Measurements from ENCODE around the gene OR4K1. TPM values are rescaled to one million over a fixed set of nuclear protein-coding genes. Genes with fewer than 3 reads are reported as not detected.

Gene OR4K1
- total RNA-seq, 2 experiments from 2014 or later = not detected

GRCh38 chr14:19920021-19920657 is 10.6 kb upstream of the OR4K1 start, which contains the start of gene OR4K5:
OR4K5 (plus strand) TSS chr14:19920607; CDS start chr14:19920607, 0 bp downstream.
- no peak within 1 kb of the TSS for H3K4me3 ChIP-seq (ENCODE audit: low read length)
- intact Hi-C loops (cut with DNase I, micrococcal nuclease) = no loop called here

DNA sequence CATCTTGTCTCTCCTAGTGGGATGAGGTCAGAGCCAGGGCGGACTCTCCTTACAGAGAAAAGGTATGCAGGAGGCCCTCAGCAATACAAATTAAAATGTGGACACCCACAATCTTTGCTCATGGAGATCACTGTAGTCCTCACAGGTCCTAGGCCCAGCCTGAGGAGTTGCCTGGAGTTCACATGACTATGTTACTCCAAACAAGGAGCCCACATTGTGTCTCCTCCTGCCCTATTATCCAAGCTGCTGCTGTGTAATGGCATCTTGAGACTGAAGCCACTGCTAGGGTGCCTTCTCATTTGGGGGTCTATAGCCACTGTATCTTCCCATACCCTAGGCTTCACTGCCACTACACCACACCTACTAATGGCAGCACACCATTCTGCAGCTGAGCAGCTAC is 11.0 kb downstream of the OR4K1 start:
- Histone ChIP-seq H3K27me3 (ENCODE audit: control insufficient read depth in 1 of 2, insufficient read depth in 2 of 2, low read length in 2 of 2) (no peaks in the 10 kb centered on the region), H3K4me3 (ENCODE audit: low read length) (no peak overlapping the region), H3K4me1 (ENCODE audit: insufficient read depth, low read length) (no peaks in the 10 kb centered on the region), H3K9me3 (ENCODE audit: control insufficient read depth in 1 of 2, insufficient read depth in 1 of 2, low read length in 2 of 2) (no peaks in the 10 kb centered on the region), H3K36me3 (ENCODE audit: insufficient read depth, low read length) (no peaks in the 10 kb centered on the region), H3K27ac (ENCODE audit: low read depth in 1 of 2, low read length in 2 of 2) (no peak overlapping the region)
- ATAC-seq (ENCODE audit: poor library complexity) (no peak), DNase-seq (no peak)
- CTCF ChIA-PET = no interaction called here
- TF ChIP-seq, protein P1, sequence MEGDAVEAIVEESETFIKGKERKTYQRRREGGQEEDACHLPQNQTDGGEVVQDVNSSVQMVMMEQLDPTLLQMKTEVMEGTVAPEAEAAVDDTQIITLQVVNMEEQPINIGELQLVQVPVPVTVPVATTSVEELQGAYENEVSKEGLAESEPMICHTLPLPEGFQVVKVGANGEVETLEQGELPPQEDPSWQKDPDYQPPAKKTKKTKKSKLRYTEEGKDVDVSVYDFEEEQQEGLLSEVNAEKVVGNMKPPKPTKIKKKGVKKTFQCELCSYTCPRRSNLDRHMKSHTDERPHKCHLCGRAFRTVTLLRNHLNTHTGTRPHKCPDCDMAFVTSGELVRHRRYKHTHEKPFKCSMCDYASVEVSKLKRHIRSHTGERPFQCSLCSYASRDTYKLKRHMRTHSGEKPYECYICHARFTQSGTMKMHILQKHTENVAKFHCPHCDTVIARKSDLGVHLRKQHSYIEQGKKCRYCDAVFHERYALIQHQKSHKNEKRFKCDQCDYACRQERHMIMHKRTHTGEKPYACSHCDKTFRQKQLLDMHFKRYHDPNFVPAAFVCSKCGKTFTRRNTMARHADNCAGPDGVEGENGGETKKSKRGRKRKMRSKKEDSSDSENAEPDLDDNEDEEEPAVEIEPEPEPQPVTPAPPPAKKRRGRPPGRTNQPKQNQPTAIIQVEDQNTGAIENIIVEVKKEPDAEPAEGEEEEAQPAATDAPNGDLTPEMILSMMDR (IDR thresholded peaks at IDR 0.05) = no peak
- Mint-ChIP-seq H3K4me1 (ENCODE audit: low read depth) (no peaks in the 10 kb centered on the region), H3K4me3 (no peak overlapping the region), H3K36me3 (ENCODE audit: low read depth) (no peaks in the 10 kb centered on the region), H3K27me3 (no peaks in the 10 kb centered on the region), H3K27ac (no peak overlapping the region), H3K9me3 (peaks cover 2% of the 10 kb centered on the region)
- POLR2A ChIA-PET = no interaction called here
- intact Hi-C loops (cut with DNase I, micrococcal nuclease) = no loop called here

More at GRCh38 chr14:19920021-19920657, 10.6 kb upstream of the OR4K1 start, which contains the start of gene OR4K5:
- H3K4me1 Mint-ChIP-seq (ENCODE audit: low read depth) = no peaks in the 10 kb centered on the region
- TF ChIP-seq, protein P1 (IDR thresholded peaks at IDR 0.05) = no peak
- Histone ChIP-seq H3K27ac (ENCODE audit: low read depth in 1 of 2, low read length in 2 of 2) (no peak within 1 kb of the TSS), H3K27me3 (ENCODE audit: control insufficient read depth in 1 of 2, insufficient read depth in 2 of 2, low read length in 2 of 2) (no peaks in the 10 kb centered on the region), H3K4me1 (ENCODE audit: insufficient read depth, low read length) (no peaks in the 10 kb centered on the region), H3K36me3 (ENCODE audit: insufficient read depth, low read length) (no peaks in the 10 kb centered on the region), H3K9me3 (ENCODE audit: control insufficient read depth in 1 of 2, insufficient read depth in 1 of 2, low read length in 2 of 2) (no peaks in the 10 kb centered on the region)
- H3K27ac Mint-ChIP-seq = no peak within 1 kb of the TSS
- ChIA-PET POLR2A (no interaction called here), CTCF (interaction anchor here (1.3 kb wide), 1 partner anchor 13 kb away, joined by 3 read pairs; no protein-coding TSS in a partner anchor)
- DNase-seq (no peak), ATAC-seq (ENCODE audit: poor library complexity) (no peak)
- H3K27me3 Mint-ChIP-seq = no peaks in the 10 kb centered on the region
- H3K9me3 Mint-ChIP-seq = no peaks in the 10 kb centered on the region
- no peaks in the 10 kb centered on the region for H3K36me3 Mint-ChIP-seq (ENCODE audit: low read depth)
- no peak within 1 kb of the TSS for H3K4me3 Mint-ChIP-seq

GRCh38 chr14:19947413-19948090 is 16.8 kb downstream of the OR4K1 start:
- H3K27ac Mint-ChIP-seq = no peak overlapping the region
- POLR2A ChIA-PET = no interaction called here
- no peaks in the 10 kb centered on the region for H3K36me3 Mint-ChIP-seq (ENCODE audit: low read depth)

More at GRCh38 chr14:19947413-19948090, 16.8 kb downstream of the OR4K1 start:
- Mint-ChIP-seq H3K4me3 (no peak overlapping the region), H3K9me3 (peaks cover 5% of the 10 kb centered on the region), H3K27me3 (no peaks in the 10 kb centered on the region), H3K4me1 (ENCODE audit: low read depth) (no peaks in the 10 kb centered on the region)
- DNase-seq (peak in 1 of 14 experiments; percentile 33), ATAC-seq (ENCODE audit: poor library complexity) (no peak)
- Histone ChIP-seq H3K4me1 (ENCODE audit: insufficient read depth, low read length) (no peaks in the 10 kb centered on the region), H3K4me3 (ENCODE audit: low read length) (no peak overlapping the region), H3K27ac (ENCODE audit: low read depth in 1 of 2, low read length in 2 of 2) (no peak overlapping the region), H3K9me3 (ENCODE audit: control insufficient read depth in 1 of 2, insufficient read depth in 1 of 2, low read length in 2 of 2) (peaks cover 0 to 4% of the 10 kb centered on the region in 2 experiments), H3K36me3 (ENCODE audit: insufficient read depth, low read length) (no peaks in the 10 kb centered on the region), H3K27me3 (ENCODE audit: control insufficient read depth in 1 of 2, insufficient read depth in 2 of 2, low read length in 2 of 2) (no peaks in the 10 kb centered on the region)
- CTCF ChIA-PET = no interaction called here
- intact Hi-C loops (cut with DNase I, micrococcal nuclease) = no loop called here
- TF ChIP-seq, protein P1 (IDR thresholded peaks at IDR 0.05) = no peak

Data from CD4-positive, alpha-beta T cell (primary cell).